ENCODE measurements around the gene CYP46A1.

DNA sequence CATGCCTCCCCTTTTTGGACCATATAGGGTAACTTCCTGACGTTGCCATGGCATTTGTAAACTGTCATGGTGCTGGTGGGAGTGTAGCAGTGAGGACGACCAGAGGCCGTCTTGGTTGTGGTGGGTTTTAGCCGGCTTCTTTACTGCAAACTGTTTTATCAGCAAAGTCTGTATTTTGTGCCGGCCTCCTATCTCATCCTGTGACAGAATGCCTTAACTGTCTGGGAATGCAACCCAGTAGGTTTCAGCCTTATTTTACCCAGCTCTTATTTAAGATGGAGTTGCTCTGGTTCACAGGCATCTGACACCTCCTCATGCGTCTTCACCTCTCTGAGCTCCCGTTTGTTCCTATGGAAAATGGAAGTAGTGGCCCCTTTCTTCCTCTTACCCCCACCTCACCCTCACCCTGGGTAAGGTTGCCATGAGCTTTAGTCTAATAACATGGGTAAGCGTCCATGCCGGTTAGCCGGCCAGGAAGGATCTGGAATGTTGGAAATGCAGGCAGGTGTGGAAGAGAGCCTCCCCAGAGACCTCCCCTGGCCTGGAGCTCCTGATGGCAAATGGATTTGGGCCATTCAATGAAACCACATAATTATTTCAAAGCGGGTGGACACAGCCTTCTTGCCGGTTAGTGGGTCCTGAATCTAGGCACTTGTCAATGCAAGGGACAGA, 20.6 kb upstream of the CYP46A1 start:
- TF ChIP-seq, protein P1, sequence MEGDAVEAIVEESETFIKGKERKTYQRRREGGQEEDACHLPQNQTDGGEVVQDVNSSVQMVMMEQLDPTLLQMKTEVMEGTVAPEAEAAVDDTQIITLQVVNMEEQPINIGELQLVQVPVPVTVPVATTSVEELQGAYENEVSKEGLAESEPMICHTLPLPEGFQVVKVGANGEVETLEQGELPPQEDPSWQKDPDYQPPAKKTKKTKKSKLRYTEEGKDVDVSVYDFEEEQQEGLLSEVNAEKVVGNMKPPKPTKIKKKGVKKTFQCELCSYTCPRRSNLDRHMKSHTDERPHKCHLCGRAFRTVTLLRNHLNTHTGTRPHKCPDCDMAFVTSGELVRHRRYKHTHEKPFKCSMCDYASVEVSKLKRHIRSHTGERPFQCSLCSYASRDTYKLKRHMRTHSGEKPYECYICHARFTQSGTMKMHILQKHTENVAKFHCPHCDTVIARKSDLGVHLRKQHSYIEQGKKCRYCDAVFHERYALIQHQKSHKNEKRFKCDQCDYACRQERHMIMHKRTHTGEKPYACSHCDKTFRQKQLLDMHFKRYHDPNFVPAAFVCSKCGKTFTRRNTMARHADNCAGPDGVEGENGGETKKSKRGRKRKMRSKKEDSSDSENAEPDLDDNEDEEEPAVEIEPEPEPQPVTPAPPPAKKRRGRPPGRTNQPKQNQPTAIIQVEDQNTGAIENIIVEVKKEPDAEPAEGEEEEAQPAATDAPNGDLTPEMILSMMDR (IDR thresholded peaks at IDR 0.05), result no peak
- no peak for TF ChIP-seq POLR2A (IDR thresholded peaks at IDR 0.05)

Measured in uterus (tissue), 2 donors.